ENCODE results near the gene DNAAF5. TPM values are rescaled to one million over a fixed set of nuclear protein-coding genes. Genes with fewer than 3 reads are reported as not detected.

Gene DNAAF5
- total RNA-seq = 24.9 TPM

GRCh38 chr7:726084-726853 is at the start of gene DNAAF5:
DNAAF5 (plus strand) TSS chr7:726699; CDS start chr7:726721, 22 bp downstream.

GRCh38 chr7:727104-727805 is 756 bp downstream of the DNAAF5 start, which contains the start of gene PRKAR1B:
PRKAR1B (minus strand) TSS chr7:727281; CDS start chr7:711505, 15,776 bp downstream.

GRCh38 chr7:832167-832967 is 105.9 kb downstream of the DNAAF5 start, which contains the start of gene SUN1:
SUN1 (plus strand) TSS chr7:832476; CDS start chr7:832525, 49 bp downstream.

Other genes with a start within 250 kb of the DNAAF5 start
- gene PDGFA, start 206.9 kb upstream of the DNAAF5 start, total RNA-seq = 18.0 TPM
- 37.1 TPM for gene PRKAR1B, start 582 bp downstream of the DNAAF5 start, total RNA-seq
- gene SUN1, start 105.8 kb downstream of the DNAAF5 start, total RNA-seq = 474 TPM
- gene GET4, start 149.9 kb downstream of the DNAAF5 start, total RNA-seq = 40.3 TPM
- 11.3 TPM for gene ADAP1, start 228.0 kb downstream of the DNAAF5 start, total RNA-seq
- 15.0 TPM for gene COX19, start 248.8 kb downstream of the DNAAF5 start, total RNA-seq

Measured in camera-type eye (tissue), 1 donor.